ENCODE data around the gene MMAB.
A peak's percentile ranks its signal among the peaks of the same experiment; 100 is the strongest.

Gene MMAB

DNA sequence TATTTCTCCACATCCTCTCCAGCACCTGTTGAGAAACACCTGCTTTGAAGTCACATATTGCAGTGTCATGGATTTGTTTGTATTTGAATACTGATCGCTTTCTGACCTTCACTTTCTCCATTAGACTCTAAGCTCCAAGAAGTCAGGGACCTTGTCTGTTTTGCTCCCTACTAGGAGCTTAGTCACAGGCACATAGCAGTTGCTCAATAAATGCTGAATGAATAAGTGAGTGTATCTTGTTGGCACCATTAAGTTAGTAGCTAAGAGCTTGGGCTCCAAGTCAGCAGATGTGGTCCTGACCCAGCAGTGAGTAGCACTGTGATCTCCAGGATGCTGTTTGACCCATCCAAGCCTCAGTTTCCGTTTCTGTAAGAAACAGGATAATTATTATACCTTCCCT is 10.4 kb upstream of the MMAB start:
- no peak for DNase-seq (ENCODE audit: low spot score)

DNA sequence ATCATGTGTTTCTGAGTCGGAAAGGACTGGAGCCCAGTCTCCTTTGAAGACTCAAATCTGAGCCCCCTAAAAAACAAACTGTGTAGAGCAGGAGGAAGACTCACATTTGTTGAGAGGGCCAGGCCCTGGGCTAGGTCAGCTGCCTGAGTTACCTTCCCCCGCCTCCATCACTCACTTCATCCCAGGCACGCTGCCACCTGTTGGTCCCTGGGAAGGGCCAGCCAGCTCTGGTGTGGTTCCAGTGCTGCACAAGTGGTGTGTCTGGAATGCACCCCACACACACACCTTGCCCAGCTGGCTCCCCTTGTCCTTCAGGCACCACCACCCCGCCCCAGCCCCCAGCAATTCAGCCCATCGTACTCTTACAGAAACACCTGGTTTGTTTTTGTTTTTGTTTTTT is 9.3 kb upstream of the MMAB start:
- no peak for DNase-seq (ENCODE audit: low spot score)

- peak; percentile 76 for DNase-seq (ENCODE audit: low spot score)
These were observed 8.6 kb upstream of the MMAB start for GRCh38 chr12:109581856-109582255.

DNA sequence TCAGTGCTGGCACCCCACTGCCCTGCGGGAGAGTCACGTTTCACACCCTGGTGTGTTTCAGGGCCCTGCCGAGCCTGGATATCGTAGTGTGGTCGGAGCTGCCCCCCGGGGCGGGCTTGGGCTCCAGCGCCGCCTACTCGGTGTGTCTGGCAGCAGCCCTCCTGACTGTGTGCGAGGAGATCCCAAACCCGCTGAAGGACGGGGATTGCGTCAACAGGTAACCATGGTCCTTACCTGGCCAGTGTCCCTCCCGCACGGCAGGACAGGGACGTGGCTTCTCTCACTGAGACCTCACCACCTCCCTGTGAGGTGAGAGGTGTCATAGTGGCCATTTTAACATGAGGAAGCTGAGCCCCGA is 8.0 kb upstream of the MMAB start:
- DNase-seq (ENCODE audit: low spot score), result no peak

DNA sequence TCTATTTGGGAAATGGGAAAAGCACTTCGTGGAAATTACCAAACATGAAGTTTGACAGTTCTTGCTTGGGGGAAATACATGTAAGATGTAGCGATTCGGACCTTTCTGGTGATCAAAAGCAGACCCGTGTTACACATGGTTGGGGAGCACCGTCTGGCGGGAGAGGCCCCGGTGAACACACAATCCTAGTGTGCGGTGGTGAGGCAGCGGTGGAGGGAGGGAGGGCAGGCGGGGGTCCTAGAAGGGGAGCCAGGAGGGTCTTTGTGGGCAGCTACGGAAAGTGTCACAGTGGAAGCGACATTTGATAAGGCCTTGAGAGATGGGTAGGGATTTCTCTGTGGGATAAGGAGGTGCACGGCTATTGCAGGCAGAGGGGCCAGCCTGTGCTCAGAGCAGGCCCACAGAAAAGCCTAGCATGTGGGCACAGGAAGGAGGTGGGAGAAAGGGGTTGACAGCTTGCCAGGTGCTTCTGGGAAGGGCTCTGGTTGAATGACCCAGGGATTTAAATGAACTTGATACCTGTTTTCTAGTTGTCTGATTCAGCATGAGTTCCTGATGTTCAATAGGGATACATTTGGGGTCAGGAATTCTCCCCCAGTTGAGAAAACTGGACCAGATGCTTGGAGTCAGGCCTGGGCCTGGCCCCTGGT is 7.5 kb upstream of the MMAB start:
- no peak for DNase-seq (ENCODE audit: low spot score)

GRCh38 chr12:109580272-109580671 is 7.0 kb upstream of the MMAB start:
- DNase-seq (ENCODE audit: low spot score), result no peak

- DNase-seq (ENCODE audit: low spot score), result no peak
These were observed 6.3 kb upstream of the MMAB start for GRCh38 chr12:109579639-109580038.

DNA sequence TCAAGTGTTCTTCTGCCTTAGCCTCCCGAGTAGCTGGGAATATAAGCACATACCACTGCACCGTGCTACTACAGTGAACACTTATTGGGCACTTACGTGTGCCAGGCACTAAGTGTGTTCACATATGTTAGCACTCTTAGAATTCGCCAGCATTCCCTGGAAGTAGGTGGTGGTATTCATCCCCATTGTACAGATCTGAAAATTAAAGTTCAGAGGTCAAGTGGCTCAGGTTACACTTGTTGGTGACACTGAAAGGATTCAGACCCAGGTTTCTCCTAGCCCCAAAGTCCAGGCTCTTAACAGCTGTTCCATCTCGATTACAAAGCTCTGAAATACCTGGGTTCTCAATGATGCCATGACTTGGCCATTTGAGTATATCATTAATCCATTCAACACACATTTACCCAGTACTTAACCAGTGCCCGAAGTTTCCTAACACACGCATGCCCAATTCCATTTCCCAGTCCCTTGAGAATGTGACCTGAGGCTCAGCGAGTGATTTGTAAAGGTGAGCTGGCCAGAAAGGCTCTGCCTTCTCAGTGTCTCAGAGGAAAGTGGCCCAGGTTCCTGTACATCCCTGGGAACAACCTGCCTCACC is 5.1 kb upstream of the MMAB start:
- no peak for DNase-seq (ENCODE audit: low spot score)

- no peak for DNase-seq (ENCODE audit: low spot score)
These were observed 4.0 kb upstream of the MMAB start for GRCh38 chr12:109577311-109577710.

DNA sequence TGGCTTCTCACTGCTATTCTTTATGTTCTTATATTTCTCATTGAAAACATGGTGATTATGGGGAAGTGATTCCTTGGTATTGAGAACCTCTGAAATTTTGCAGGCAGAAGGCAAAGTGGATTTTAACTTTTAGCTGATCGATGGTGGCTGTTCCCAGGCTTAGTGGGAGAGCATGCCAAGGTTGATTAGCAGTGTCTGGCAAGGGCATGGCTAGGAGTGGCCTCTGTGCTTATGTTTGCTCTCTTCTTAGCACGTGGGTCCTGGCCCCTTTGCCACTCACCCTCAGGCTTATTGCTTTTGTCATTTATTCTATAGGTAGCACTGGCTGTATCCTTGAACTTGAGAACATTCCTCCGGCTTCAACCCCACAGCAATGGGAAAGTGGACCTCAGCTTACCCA is 2.4 kb upstream of the MMAB start:
- DNase-seq (ENCODE audit: low spot score), result no peak

- no peak for DNase-seq (ENCODE audit: low spot score)
These were observed 575 bp upstream of the MMAB start for GRCh38 chr12:109573914-109574244.

GRCh38 chr12:109572506-109572845 is 828 bp downstream of the MMAB start:
- DNase-seq (ENCODE audit: low spot score), result no peak

- no peak for DNase-seq (ENCODE audit: low spot score)
These were observed 1.4 kb downstream of the MMAB start for GRCh38 chr12:109571773-109572505.

DNA sequence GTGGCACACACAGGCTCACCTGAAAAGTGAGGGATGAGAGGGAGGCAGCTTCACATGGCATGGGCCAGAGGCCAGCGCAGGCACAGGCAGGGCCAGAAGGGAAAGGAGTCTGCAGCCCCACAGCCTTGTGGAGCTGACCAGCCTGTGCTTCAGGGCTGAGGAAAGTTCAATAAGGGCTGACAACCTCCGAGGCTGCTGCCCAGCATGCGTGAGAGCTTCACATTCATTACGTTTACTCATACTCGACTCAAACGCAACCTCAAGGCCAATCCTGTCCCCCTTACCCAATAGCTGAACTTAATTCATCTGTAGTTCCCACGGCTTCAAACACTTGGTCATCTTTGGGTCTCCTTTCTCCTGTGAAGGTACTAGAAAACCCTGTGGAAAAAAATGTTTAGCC is 4.8 kb downstream of the MMAB start:
- no peak for DNase-seq (ENCODE audit: low spot score)

GRCh38 chr12:109567967-109568366 is 5.3 kb downstream of the MMAB start:
- DNase-seq (ENCODE audit: low spot score), result no peak

DNA sequence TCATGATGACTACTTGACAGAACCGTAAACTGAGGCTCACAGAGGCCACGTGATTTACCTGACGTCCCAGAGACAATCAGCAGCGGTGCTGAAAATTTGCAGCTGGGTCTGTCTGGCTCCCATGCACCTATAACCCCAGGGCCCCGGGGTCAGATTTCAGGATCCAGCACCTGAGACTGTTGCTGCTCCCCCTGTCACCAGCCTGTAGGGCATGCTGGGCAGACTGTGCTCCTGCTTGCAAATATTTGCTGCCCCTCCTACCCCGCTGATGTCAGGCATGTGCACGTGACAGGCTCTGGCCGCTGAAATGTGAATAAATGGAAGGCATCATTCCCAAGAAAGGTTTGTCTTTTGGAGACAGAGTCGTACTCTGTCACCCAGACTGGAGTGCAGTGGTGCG is 6.0 kb downstream of the MMAB start:
- DNase-seq (ENCODE audit: low spot score), result no peak

DNA sequence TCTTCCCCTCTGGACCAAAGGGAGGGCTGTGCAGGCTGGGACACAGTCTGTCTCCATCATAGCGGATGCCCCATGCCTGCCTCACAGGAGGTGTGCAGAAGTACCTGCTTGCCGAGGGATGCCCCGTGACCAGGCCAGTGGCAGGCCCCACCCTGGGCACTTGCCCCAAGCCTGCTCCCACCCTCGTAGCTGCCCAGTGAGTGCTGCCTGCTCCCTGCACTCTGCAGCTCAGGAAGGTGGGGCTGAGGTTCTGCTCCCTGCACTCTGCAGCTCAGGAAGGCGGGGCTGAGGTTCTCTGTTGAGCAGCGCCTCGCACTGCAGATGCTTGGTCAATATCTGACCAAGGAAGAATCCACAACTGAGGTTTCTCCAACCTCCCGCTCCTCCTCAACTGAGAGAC is 6.9 kb downstream of the MMAB start:
- DNase-seq (ENCODE audit: low spot score), result no peak

GRCh38 chr12:109563291-109564284 is 9.7 kb downstream of the MMAB start:
- DNase-seq (ENCODE audit: low spot score), result no peak

- no peak for DNase-seq (ENCODE audit: low spot score)
These were observed 10.4 kb downstream of the MMAB start for GRCh38 chr12:109562871-109563270.

- no peak for DNase-seq (ENCODE audit: low spot score)
These were observed 11.6 kb downstream of the MMAB start for GRCh38 chr12:109561711-109562030.

DNA sequence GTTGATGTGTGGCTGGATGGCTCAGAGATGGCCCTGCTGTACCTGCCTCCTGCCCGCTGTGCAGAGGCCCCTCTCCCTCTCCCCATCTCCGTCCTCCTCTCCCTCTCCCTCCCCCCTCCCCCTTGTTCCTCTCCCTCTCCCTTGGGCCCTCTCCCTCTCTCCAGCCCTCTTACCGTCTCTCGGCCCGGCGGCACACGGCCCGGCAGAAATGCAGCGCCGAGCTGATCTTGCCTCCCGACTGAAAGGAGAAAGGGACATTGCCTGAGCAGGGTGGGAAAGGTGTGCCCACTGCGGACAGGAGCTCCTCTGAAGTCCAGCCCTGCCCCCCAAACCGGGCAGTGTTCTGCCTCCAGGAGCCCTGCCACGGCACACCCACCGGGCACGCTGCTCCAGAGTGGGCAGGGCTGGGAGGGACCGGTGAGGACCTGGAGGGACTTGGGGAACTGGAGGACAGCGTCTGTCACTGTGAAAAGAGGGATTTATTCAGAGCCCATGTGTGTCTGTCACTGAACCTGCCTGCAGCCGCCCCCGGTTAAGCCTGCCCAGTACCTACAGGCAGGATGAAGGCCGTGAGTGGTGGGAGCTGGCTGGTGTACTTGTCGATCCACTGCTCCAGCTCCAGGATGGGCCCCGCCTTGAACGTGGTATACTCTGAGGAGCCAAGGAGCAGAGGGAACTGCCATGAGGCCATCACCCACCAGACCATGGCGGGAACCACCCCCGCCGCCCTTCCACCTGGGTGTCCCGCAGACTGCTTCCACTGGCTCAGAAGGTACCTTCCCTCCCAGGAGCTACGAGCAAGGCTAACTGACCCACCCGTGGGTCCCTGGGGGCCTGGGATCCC is 12.2 kb downstream of the MMAB start:
- no peak for DNase-seq (ENCODE audit: low spot score)

GRCh38 chr12:109559601-109560000 is 13.7 kb downstream of the MMAB start:
- no peak for DNase-seq (ENCODE audit: low spot score)
